C4-2B (cell line): ENCODE data around the gene GATA5.

ENCODE experiments used
- CTCF ChIP-seq: fragments of 450-650 bp; conservative IDR thresholded peaks from 2 replicates; pipeline ENCODE4 v1.5.1; 2017; ENCODE audit warnings: mild to moderate bottlenecking
- ZFX ChIP-seq: fragments of 450-650 bp; IDR thresholded peaks from 2 replicates; pipeline ENCODE4 v1.6.1; 2017

DNA sequence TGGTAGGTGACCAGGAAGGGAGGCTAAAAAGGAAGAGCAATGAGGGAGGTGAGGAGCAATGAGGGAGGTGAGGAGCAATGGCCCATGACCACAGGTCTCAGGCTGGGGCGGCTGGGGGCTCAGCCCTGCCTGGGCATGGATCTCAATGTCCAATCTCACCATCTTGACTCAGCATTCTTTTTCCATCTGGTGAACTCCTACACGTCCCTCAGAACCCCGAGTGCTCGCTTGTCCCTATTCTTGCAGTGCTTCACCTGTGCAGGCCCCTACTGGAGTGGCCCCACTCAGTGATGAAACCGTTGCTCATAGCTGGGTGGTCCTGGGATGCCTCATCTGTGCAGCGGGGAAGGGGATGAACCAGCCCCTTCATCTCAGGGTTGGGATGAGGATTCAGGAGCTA is 31.5 kb downstream of the GATA5 start:
- no peak for TF ChIP-seq CTCF
- no peak for TF ChIP-seq ZFX
